ENCODE measurements around the gene ANO6. TPM values are rescaled to one million over a fixed set of nuclear protein-coding genes. Genes with fewer than 3 reads are reported as not detected.

The ANO6 gene
- total RNA-seq, 1 experiment from 2014 or later = 18.1 TPM

DNA sequence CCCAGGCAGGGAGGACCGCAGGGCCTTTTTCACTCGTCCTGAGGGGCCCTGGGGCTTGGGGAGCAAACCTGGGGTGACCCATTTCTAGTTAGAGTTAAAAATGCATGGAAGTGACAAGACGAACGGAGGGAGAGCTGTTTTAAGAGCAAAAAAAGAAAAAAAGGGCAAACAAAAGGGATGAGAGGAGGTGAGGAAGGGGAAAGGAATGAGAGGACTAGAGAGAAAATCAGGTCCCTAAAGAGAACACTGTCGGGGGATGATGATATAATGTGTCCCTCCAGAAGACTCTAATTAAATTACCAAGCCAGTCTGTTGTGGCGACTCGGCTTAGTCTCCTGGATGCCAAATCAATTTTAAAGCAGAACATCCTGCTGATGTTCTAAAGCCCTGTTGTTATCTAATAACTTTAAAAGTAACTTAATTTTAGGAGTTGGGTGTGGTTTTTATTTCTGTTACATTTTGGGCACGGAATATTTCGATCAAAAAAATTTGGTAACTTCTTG lies 1.1 kb downstream of the ANO6 start:
- DNase-seq = peak; percentile 14
- Histone ChIP-seq H3K9ac (ENCODE audit: low read length) (peak overlapping the region; percentile 86), H3K36me3 (ENCODE audit: low read depth, low read length) (no peaks in the 10 kb centered on the region), H3K79me2 (ENCODE audit: low read length) (peaks cover 66% of the 10 kb centered on the region), H3K27me3 (ENCODE audit: low read length) (no peaks in the 10 kb centered on the region), H3K27ac (ENCODE audit: low read length) (peak overlapping the region; percentile 93), H2AFZ (ENCODE audit: low read length) (peak overlapping the region; percentile 92), H3F3A (ENCODE audit: low read length, unreplicated experiment) (no peaks in the 10 kb centered on the region), H3K9me2 (replicated peaks; ENCODE audit: low read length) (no peaks in the 10 kb centered on the region), H3K4me1 (ENCODE audit: insufficient read depth, low read length) (peaks cover 32% of the 10 kb centered on the region), H3K4me3 (ENCODE audit: low read length) (peak overlapping the region; percentile 94), H3K9me3 (ENCODE audit: low read length) (no peaks in the 10 kb centered on the region), H3K4me2 (ENCODE audit: low read length) (peak overlapping the region; percentile 93), H4K20me1 (ENCODE audit: low read length) (peaks cover 19% of the 10 kb centered on the region; the same call in 1 of the 2 replicates)
- intact Hi-C loops (cut with micrococcal nuclease) = loop anchor here (1.0 to 5.0 kb wide), 5 partner anchors 15 to 510 kb away; partner anchors contain the start of gene ARID2
- BruUV-seq (replicated peaks) = TSS peak; percentile 31
- ChIA-PET CTCF (no interaction called here), POLR2A (ENCODE audit: unreplicated experiment) (interaction anchor here (0.6 to 0.7 kb wide), 4 partner anchors 16 to 513 kb away, joined by 3 to 4 read pairs (median 4); no protein-coding TSS in a partner anchor)
- no peak for TF ChIP-seq EZH2phosphoT487 (IDR thresholded peaks at IDR 0.05; ENCODE audit: borderline replicate concordance, low read length)
- no peak for TF ChIP-seq CTCF (conservative IDR thresholded peaks at IDR 0.05; ENCODE audit: low read depth, low read length)
- TF ChIP-seq EZH2 (IDR thresholded peaks at IDR 0.05; ENCODE audit: low read length, unreplicated experiment) = no peak
- no peak for ATAC-seq

- DNase-seq = no peak
- Histone ChIP-seq H3K4me2 (ENCODE audit: low read length) (peak overlapping the region; percentile 93), H3K79me2 (ENCODE audit: low read length) (peaks cover 74% of the 10 kb centered on the region), H3K27ac (ENCODE audit: low read length) (no peak overlapping the region), H3K27me3 (ENCODE audit: low read length) (no peaks in the 10 kb centered on the region), H3F3A (ENCODE audit: low read length, unreplicated experiment) (no peaks in the 10 kb centered on the region), H3K4me1 (ENCODE audit: insufficient read depth, low read length) (peaks cover 32% of the 10 kb centered on the region), H3K4me3 (ENCODE audit: low read length) (peak overlapping the region; percentile 94), H3K9me3 (ENCODE audit: low read length) (no peaks in the 10 kb centered on the region), H3K9ac (ENCODE audit: low read length) (peak overlapping the region; percentile 86; the same call in 1 of the 2 replicates), H3K36me3 (ENCODE audit: low read depth, low read length) (no peaks in the 10 kb centered on the region), H3K9me2 (replicated peaks; ENCODE audit: low read length) (no peaks in the 10 kb centered on the region), H2AFZ (ENCODE audit: low read length) (no peak overlapping the region), H4K20me1 (ENCODE audit: low read length) (peaks cover 19% of the 10 kb centered on the region; the same call in 1 of the 2 replicates)
- TF ChIP-seq EZH2 (IDR thresholded peaks at IDR 0.05; ENCODE audit: low read length, unreplicated experiment) (no peak), EZH2phosphoT487 (IDR thresholded peaks at IDR 0.05; ENCODE audit: borderline replicate concordance, low read length) (no peak), CTCF (conservative IDR thresholded peaks at IDR 0.05; ENCODE audit: low read depth, low read length) (no peak)
- ATAC-seq = 0 out of 2 replicates have a peak, but pooled peaks have one; percentile 3
- ChIA-PET CTCF (no interaction called here), POLR2A (ENCODE audit: unreplicated experiment) (interaction anchor here (0.6 to 0.7 kb wide), 3 partner anchors 16 to 512 kb away, joined by 3 to 4 read pairs (median 4); no protein-coding TSS in a partner anchor)
- BruUV-seq (replicated peaks) = no TSS peak
- intact Hi-C loops (cut with micrococcal nuclease) = loop anchor here (1.0 to 5.0 kb wide), 5 partner anchors 14 to 509 kb away; partner anchors contain the start of gene ARID2
Observed at GRCh38 chr12:45217846-45218245, 2.0 kb downstream of the ANO6 start.

GRCh38 chr12:45219621-45220020 lies 3.7 kb downstream of the ANO6 start:
- intact Hi-C loops (cut with micrococcal nuclease) = loop anchor here (5.0 kb wide), 1 partner anchor 508 kb away; the partner anchor contains the start of gene ARID2

More at GRCh38 chr12:45219621-45220020, 3.7 kb downstream of the ANO6 start:
- ChIA-PET CTCF (no interaction called here), POLR2A (ENCODE audit: unreplicated experiment) (no interaction called here)
- Histone ChIP-seq H3F3A (ENCODE audit: low read length, unreplicated experiment) (no peaks in the 10 kb centered on the region), H3K9ac (ENCODE audit: low read length) (no peak overlapping the region), H3K4me3 (ENCODE audit: low read length) (no peak overlapping the region), H3K79me2 (ENCODE audit: low read length) (peaks cover 81% of the 10 kb centered on the region), H3K4me2 (ENCODE audit: low read length) (peak overlapping the region; percentile 23; the same call in 1 of the 2 replicates), H3K36me3 (ENCODE audit: low read depth, low read length) (no peaks in the 10 kb centered on the region), H3K4me1 (ENCODE audit: insufficient read depth, low read length) (peaks cover 27% of the 10 kb centered on the region), H3K9me2 (replicated peaks; ENCODE audit: low read length) (no peaks in the 10 kb centered on the region), H3K27me3 (ENCODE audit: low read length) (no peaks in the 10 kb centered on the region), H3K9me3 (ENCODE audit: low read length) (no peaks in the 10 kb centered on the region), H2AFZ (ENCODE audit: low read length) (no peak overlapping the region), H4K20me1 (ENCODE audit: low read length) (peaks cover 19% of the 10 kb centered on the region; the same call in 1 of the 2 replicates), H3K27ac (ENCODE audit: low read length) (no peak overlapping the region)
- no peak for ATAC-seq
- TF ChIP-seq CTCF (conservative IDR thresholded peaks at IDR 0.05; ENCODE audit: low read depth, low read length) (no peak), EZH2phosphoT487 (IDR thresholded peaks at IDR 0.05; ENCODE audit: borderline replicate concordance, low read length) (no peak), EZH2 (IDR thresholded peaks at IDR 0.05; ENCODE audit: low read length, unreplicated experiment) (no peak)
- no TSS peak for BruUV-seq (replicated peaks)
- DNase-seq = no peak

Measured in PC-3 (cell line).